SK-N-MC (cell line): ENCODE results near the gene MAGEB4.
"Not testable (repeated sequence)": the region's sequence is repeated elsewhere in the genome, so short reads cannot be mapped to it uniquely, and the experiment has no call there.

Source experiments
- DNase-seq: peaks from one replicate; pipeline ENCODE4 v3.0.0-alpha.2; 2011; ENCODE audit warnings: low read depth, low spot score
- H3K27ac ChIP-seq: fragments of 200-600 bp; sonication (generic); 2 replicates; pipeline ENCODE4 v1.5.1; 2016; ENCODE audit warnings: mixed run types
- H3K36me3 ChIP-seq: fragments of 200-600 bp; sonication (generic); 2 replicates; pipeline ENCODE4 v1.6.1; 2017; ENCODE audit warnings: antibody characterized with exemption, low read length, mixed read lengths; ENCODE audit not compliant: insufficient read depth
- H3K4me3 ChIP-seq: fragments of 200-600 bp; sonication (generic); 2 replicates; pipeline ENCODE4 v1.5.1; 2016
- H3K9ac ChIP-seq: fragments of 200-600 bp; sonication (generic); 2 replicates; pipeline ENCODE4 v1.8.0; 2017; ENCODE audit warnings: mixed run types, mixed read lengths; ENCODE audit not compliant: insufficient read length
- H3K9me3 ChIP-seq: fragments of 200-600 bp; sonication (generic); 2 replicates; pipeline ENCODE4 v1.6.1; 2017; ENCODE audit warnings: low read depth, mild to moderate bottlenecking, antibody characterized with exemption, low read length, moderate library complexity, mixed read lengths
- EZH2 ChIP-seq: fragments of 200-600 bp; sonication (generic); IDR thresholded peaks from one replicate; pipeline ENCODE4 v1.6.1; 2017; ENCODE audit warnings: antibody characterized with exemption
- FOXP2 ChIP-seq: optimal IDR thresholded peaks from 2 replicates; pipeline ENCODE3; 2011; ENCODE audit warnings: mild to moderate bottlenecking, moderate library complexity; ENCODE audit not compliant: insufficient read depth; ENCODE audit errors: extremely low read length, control extremely low read depth
- POLR2AphosphoS5 ChIP-seq: IDR thresholded peaks from 2 replicates; pipeline ENCODE4 v1.6.1; 2012; ENCODE audit warnings: mild to moderate bottlenecking, low read depth, low read length, borderline replicate concordance

Gene MAGEB4

GRCh38 chrX:30241724-30242415, at the start of gene MAGEB4:
Gene MAGEB4, plus strand, starts transcription at chrX:30242000. Its CDS starts 136 bp downstream, at chrX:30242136.
- TF ChIP-seq POLR2AphosphoS5, result no peak
- TF ChIP-seq FOXP2, result no peak
- TF ChIP-seq EZH2, result no peak
- H3K9me3 ChIP-seq, result no peaks in the 10 kb centered on the region
- H3K9ac ChIP-seq, result no peak within 1 kb of the TSS
- H3K36me3 ChIP-seq, result no peaks in the 10 kb centered on the region
- no peak for DNase-seq
- no peak within 1 kb of the TSS for H3K4me3 ChIP-seq
- no peak within 1 kb of the TSS for H3K27ac ChIP-seq

GRCh38 chrX:30193910-30194309, 47.9 kb upstream of the MAGEB4 start:
- H3K27ac ChIP-seq, H3K36me3 ChIP-seq, H3K4me3 ChIP-seq, DNase-seq, H3K9me3 ChIP-seq, H3K9ac ChIP-seq: not testable (repeated sequence)

GRCh38 chrX:30196322-30196721, 45.5 kb upstream of the MAGEB4 start:
- Histone ChIP-seq H3K4me3 (no peak overlapping the region), H3K36me3 (no peaks in the 10 kb centered on the region), H3K9ac (no peak overlapping the region), H3K27ac (no peak overlapping the region), H3K9me3 (no peaks in the 10 kb centered on the region)
- TF ChIP-seq FOXP2 (no peak), EZH2 (no peak), POLR2AphosphoS5 (no peak)
- no peak for DNase-seq

- TF ChIP-seq FOXP2 (no peak), POLR2AphosphoS5 (no peak)
- Histone ChIP-seq H3K9ac (no peak overlapping the region), H3K27ac (no peak overlapping the region), H3K9me3 (no peaks in the 10 kb centered on the region), H3K4me3 (no peak overlapping the region), H3K36me3 (no peaks in the 10 kb centered on the region)
- no peak for DNase-seq
Observed at GRCh38 chrX:30212172-30212571, 29.6 kb upstream of the MAGEB4 start.

DNA sequence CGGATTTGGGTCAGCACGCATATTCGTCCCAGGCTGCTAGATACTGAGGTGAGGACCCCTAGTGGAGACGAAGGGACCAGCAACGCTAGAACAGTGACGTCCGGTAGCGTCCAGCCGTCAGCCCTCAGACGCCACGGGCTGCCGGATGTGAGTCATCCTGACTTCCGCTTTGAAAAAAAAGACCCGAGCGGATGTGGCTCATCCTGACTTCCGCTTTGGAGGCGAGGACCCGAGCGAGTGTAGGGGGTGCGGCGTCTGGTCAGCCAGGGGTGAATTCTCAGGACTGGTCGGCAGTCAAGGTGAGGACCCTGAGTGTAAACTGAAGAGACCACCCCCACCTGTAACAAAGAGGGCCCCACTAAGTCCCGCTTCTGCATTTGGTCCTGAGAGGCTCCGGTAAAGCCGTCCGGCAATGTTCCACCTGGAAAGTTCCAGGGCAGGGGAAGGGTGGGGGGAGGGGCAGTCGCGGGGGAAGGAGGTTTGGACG, 26.4 kb upstream of the MAGEB4 start, which contains the start of gene MAGEB2:
MAGEB2 (plus strand) TSS at position 207 of the 487 bp plus-strand sequence. CDS start 3,018 bp downstream, outside the sequence.
- no peak for DNase-seq
- no peak for TF ChIP-seq FOXP2
- no peak for TF ChIP-seq POLR2AphosphoS5
- no peak for TF ChIP-seq EZH2
- Histone ChIP-seq H3K9me3 (no peaks in the 10 kb centered on the region), H3K9ac (no peak within 1 kb of the TSS), H3K4me3 (no peak within 1 kb of the TSS), H3K36me3 (no peaks in the 10 kb centered on the region), H3K27ac (no peak within 1 kb of the TSS)

- DNase-seq, result no peak
- no peaks in the 10 kb centered on the region for H3K36me3 ChIP-seq
Observed at GRCh38 chrX:30217465-30217864, 24.3 kb upstream of the MAGEB4 start.

GRCh38 chrX:30219372-30219771, 22.4 kb upstream of the MAGEB4 start:
- Histone ChIP-seq H3K4me3 (no peak overlapping the region), H3K9ac (no peak overlapping the region), H3K36me3 (no peaks in the 10 kb centered on the region), H3K9me3 (no peaks in the 10 kb centered on the region), H3K27ac (no peak overlapping the region)
- TF ChIP-seq FOXP2, result no peak
- TF ChIP-seq POLR2AphosphoS5, result no peak
- no peak for TF ChIP-seq EZH2
- DNase-seq, result no peak

More at GRCh38 chrX:30217465-30217864, 24.3 kb upstream of the MAGEB4 start:
- no peaks in the 10 kb centered on the region for H3K9me3 ChIP-seq
- H3K4me3 ChIP-seq, result no peak overlapping the region
- H3K27ac ChIP-seq, result no peak overlapping the region
- H3K9ac ChIP-seq, result no peak overlapping the region
- TF ChIP-seq FOXP2 (no peak), EZH2 (no peak), POLR2AphosphoS5 (no peak)

- Histone ChIP-seq H3K36me3 (no peaks in the 10 kb centered on the region), H3K9me3 (no peaks in the 10 kb centered on the region), H3K4me3 (no peak overlapping the region), H3K9ac (no peak overlapping the region), H3K27ac (no peak overlapping the region)
- TF ChIP-seq POLR2AphosphoS5 (no peak), EZH2 (no peak), FOXP2 (no peak)
- DNase-seq, result peak; percentile 56
Observed at GRCh38 chrX:30220661-30221060, 21.1 kb upstream of the MAGEB4 start.

DNA sequence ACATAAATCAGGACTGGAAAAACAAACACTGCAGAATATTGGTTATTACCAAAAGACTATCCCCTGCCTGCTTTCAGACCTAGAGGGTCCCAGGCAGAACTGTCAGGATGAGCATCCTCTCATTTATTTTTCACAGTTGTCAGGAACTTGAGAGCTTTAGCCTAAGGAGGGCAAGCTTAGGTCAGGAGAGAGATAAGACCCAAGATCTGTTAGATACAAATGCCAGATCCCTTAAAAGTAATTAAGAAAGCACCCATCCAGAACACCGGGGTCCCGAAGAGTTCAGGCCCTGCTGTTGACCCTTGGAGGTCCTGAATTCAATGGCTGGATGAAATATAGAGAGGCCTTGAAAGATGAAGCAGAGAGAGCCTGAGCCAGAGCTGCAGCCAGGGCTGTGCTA, 17.3 kb upstream of the MAGEB4 start:
- DNase-seq, result no peak
- Histone ChIP-seq H3K9me3 (no peaks in the 10 kb centered on the region), H3K27ac (no peak overlapping the region), H3K9ac (no peak overlapping the region), H3K36me3 (no peaks in the 10 kb centered on the region), H3K4me3 (no peak overlapping the region)
- TF ChIP-seq FOXP2 (no peak), POLR2AphosphoS5 (no peak), EZH2 (no peak)
